ENCODE data around the gene MBD6.

GRCh38 chr12:57487055-57487596 lies 35.5 kb upstream of the MBD6 start:
- TF ChIP-seq CTCF (IDR thresholded peaks at IDR 0.05): no peak
- no peak for TF ChIP-seq POLR2A (IDR thresholded peaks at IDR 0.05)
